T-helper 1 cell treated with Interleukin-12 subunit alpha and Interleukin-12 subunit beta and Interleukin-4 antibody, amounts not matched to agents 30 μg/mL and 1 μg/mL, for 36 hours (primary cell): ENCODE results near the gene MAN2B1.
"Not testable (repeated sequence)": the region's sequence is repeated elsewhere in the genome, so short reads cannot be mapped to it uniquely, and the experiment has no call there.

ENCODE experiments used
- H3K27ac Mint-ChIP-seq: one replicate; pipeline ENCODE4 v1.8.0; 2021; ENCODE audit warnings: mild to moderate bottlenecking, mixed read lengths
- H3K27me3 Mint-ChIP-seq: one replicate; pipeline ENCODE4 v1.8.0; 2021; ENCODE audit warnings: low read depth, mixed read lengths
- H3K36me3 Mint-ChIP-seq: one replicate; pipeline ENCODE4 v1.8.0; 2021; ENCODE audit warnings: low read depth, mixed read lengths
- H3K4me1 Mint-ChIP-seq: one replicate; pipeline ENCODE4 v1.8.0; 2021; ENCODE audit warnings: low read depth, mixed read lengths
- H3K4me3 Mint-ChIP-seq: one replicate; pipeline ENCODE4 v1.8.0; 2021; ENCODE audit warnings: mild to moderate bottlenecking, moderate library complexity, mixed read lengths
- H3K9me3 Mint-ChIP-seq: one replicate; pipeline ENCODE4 v1.8.0; 2021; ENCODE audit warnings: mixed read lengths

The MAN2B1 gene

DNA sequence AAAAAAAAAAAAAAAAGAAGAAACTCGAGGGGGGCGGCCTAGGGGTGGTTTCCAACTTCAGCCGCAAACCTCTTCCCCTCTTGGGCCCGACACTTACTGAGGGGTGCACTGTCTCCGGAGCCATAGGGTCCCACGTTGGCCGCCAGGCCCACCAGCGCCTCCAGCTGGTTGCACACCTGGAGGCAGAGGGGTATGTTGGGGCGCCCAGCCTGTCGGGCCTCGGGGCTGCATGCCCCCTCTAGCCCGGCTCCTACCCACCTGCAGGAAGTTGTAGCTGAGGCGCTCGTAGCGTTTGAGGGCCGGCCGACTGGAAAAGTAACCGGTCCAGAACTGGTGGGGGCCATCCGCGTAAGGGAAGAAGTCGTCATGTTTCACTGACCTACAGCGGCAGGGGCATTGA is 8.6 kb downstream of the MAN2B1 start:
- H3K27ac Mint-ChIP-seq: no peak overlapping the region
- H3K36me3 Mint-ChIP-seq: peaks cover 43% of the 10 kb centered on the region
- peaks cover 4% of the 10 kb centered on the region for H3K4me1 Mint-ChIP-seq
- no peaks in the 10 kb centered on the region for H3K27me3 Mint-ChIP-seq
- H3K9me3 Mint-ChIP-seq: no peaks in the 10 kb centered on the region
- no peak overlapping the region for H3K4me3 Mint-ChIP-seq

DNA sequence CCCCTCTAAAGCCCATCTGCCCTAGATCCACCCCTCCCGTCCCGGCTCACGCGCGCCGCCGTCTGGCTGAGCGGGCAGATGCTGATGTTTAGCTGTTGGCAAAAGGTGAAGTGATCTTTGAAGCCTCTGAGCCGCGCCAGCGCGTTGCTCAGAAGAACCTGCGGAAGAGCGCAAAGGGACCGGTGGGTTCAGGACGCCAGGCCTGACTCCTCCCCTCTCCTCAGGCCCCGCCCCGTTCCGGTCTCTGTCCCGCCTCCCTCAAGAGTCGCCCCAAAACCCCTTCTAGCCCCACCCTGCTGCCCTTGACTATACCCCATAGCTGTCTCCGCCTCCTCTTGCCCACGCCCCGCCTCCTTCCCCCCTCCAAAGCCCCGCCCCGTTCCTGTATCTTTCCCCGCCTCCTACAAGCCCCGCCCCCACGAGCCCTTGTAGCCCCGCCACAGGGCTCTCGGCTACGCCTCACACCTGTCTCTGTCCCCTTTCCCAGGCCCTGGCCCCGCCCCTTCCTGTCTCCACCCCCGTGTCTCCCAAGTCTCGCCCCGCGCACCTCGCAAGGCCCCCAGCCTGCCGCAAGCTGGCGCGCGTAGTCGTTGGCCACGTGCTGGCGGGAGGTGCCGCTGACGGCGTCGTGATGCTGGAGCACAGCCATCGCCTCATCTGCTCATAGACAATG is 9.5 kb downstream of the MAN2B1 start:
- peaks cover 4% of the 10 kb centered on the region for H3K4me1 Mint-ChIP-seq
- H3K36me3 Mint-ChIP-seq: peaks cover 44% of the 10 kb centered on the region
- no peaks in the 10 kb centered on the region for H3K9me3 Mint-ChIP-seq
- H3K27me3 Mint-ChIP-seq: no peaks in the 10 kb centered on the region
- no peak overlapping the region for H3K27ac Mint-ChIP-seq
- H3K4me3 Mint-ChIP-seq: no peak overlapping the region

DNA sequence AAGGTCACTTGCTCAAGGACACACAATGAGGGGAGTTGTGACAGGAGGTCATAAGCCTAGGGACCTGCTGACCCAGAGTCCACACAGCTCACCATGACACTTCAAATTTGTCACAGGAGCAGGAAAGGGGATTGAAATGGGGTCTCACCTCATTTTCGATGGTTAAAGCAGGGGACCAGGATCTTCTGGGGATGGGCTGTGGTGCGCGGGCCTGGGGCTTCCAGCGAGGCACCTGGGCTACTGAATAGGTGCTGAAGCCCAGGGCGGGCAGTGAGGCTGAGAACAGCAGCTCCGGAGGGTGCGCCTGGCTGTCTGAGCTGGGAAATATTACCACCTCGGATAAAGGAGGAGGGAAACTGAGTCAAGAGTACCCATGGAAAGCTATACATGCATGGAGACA is 11.0 kb downstream of the MAN2B1 start:
- Mint-ChIP-seq H3K27me3 (no peaks in the 10 kb centered on the region), H3K4me3 (no peak overlapping the region), H3K4me1 (peaks cover 4% of the 10 kb centered on the region), H3K9me3 (no peaks in the 10 kb centered on the region), H3K27ac (peak overlapping the region; percentile 19), H3K36me3 (peaks cover 50% of the 10 kb centered on the region)

DNA sequence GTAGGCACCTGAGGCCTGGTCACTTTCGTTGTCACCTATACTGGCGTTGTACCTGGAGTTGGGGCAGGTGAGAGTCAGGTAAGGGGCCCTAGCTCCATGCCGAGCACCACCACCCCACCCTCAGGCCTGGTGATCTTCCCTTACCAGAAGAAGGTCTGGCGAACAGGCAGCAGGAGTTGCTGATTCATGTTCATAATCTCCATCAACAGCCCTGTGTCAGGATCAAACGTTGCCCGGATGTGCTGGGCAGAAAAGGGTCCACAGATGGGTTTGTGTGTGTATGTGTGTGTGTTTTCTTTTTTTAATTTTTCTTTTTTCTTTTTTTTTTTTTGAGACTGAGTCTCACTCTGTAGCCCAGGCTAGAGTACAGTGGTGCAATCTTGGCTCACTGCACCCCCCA is 14.3 kb downstream of the MAN2B1 start:
- Mint-ChIP-seq H3K4me1 (peaks cover 2% of the 10 kb centered on the region), H3K36me3 (peaks cover 47% of the 10 kb centered on the region)

DNA sequence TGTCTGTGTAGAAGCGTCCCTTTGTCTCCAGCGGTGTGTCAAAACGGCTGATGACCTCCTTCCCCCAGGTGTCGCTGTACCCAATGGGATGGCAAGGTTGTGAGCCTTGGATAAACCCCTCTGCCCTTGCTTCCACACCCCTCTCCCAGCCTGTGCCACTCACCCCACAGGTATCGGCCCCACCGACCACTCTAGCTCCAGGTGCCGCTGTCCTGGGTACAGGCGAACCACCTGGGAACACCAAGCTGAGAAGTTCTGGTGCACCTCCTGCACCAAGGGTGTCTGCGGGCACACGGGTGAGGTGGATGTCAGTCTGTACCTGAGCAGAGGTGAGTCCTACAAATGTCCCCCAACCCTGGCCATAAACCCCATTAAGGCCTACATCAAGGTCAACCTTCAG is 16.6 kb downstream of the MAN2B1 start:
- Mint-ChIP-seq H3K4me1 (no peaks in the 10 kb centered on the region), H3K4me3 (no peak overlapping the region), H3K36me3 (peaks cover 37% of the 10 kb centered on the region), H3K27ac (no peak overlapping the region), H3K27me3 (no peaks in the 10 kb centered on the region), H3K9me3 (no peaks in the 10 kb centered on the region)

More for the DNA sequence above, 14.3 kb downstream of the MAN2B1 start:
- Mint-ChIP-seq H3K9me3 (no peaks in the 10 kb centered on the region), H3K4me3 (no peak overlapping the region), H3K27me3 (no peaks in the 10 kb centered on the region), H3K27ac (no peak overlapping the region)

DNA sequence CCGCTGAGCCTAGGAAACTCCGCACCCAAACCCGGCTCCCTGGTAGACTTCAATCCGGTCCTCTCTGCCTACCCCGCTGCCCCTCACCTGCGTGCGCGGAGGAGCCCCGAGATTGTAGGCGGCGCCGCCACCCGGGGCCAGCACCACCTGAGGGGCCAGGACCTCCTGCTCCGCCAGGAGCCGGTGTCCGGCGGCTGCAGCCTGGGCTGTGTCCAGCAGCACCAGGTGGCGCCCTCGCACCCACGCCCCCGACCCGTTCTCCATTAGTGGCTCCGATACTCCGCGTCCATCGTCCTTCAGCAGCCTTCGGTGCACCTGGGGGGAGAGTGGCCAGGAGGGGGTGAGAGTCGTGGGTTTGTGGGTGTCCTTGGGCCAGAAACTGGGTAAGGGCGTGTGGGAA is 18.5 kb downstream of the MAN2B1 start:
- Mint-ChIP-seq H3K4me1 (no peaks in the 10 kb centered on the region), H3K4me3 (no peak overlapping the region), H3K36me3 (peaks cover 31% of the 10 kb centered on the region)

DNA sequence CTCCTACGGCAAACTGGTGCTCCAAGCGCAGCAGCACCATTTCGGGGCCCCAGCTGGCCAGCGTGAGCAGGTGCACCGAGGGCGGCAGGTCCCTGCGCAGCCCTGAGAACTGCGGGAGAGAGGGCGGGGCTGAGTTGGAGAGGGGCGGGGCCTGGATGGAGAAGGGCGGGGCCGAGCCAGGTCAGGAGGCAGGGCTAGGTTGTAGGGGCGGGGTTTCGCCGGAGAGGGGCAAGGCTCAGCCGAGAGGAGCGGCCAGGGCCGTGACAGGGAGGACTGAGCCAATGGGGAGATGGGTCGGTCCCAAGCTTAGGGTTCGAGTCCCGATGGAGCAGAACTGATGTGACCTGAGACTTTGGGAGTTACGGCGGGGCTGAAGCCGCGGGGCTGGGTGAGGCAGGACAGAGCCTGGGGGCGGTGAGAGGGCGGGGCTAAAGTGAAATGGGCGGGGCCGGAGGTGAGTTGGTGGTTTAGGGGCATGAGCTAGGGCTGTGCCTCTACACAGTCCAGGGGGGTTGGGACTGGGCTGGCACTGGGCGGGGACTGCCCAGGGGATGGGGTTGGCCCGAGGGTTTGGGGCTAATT is 19.0 kb downstream of the MAN2B1 start:
- no peaks in the 10 kb centered on the region for H3K27me3 Mint-ChIP-seq
- peaks cover 31% of the 10 kb centered on the region for H3K36me3 Mint-ChIP-seq
- no peak overlapping the region for H3K4me3 Mint-ChIP-seq
- no peaks in the 10 kb centered on the region for H3K9me3 Mint-ChIP-seq
- H3K27ac Mint-ChIP-seq: no peak overlapping the region
- H3K4me1 Mint-ChIP-seq: no peaks in the 10 kb centered on the region

More for the DNA sequence above, 18.5 kb downstream of the MAN2B1 start:
- no peaks in the 10 kb centered on the region for H3K9me3 Mint-ChIP-seq
- no peak overlapping the region for H3K27ac Mint-ChIP-seq
- H3K27me3 Mint-ChIP-seq: no peaks in the 10 kb centered on the region

DNA sequence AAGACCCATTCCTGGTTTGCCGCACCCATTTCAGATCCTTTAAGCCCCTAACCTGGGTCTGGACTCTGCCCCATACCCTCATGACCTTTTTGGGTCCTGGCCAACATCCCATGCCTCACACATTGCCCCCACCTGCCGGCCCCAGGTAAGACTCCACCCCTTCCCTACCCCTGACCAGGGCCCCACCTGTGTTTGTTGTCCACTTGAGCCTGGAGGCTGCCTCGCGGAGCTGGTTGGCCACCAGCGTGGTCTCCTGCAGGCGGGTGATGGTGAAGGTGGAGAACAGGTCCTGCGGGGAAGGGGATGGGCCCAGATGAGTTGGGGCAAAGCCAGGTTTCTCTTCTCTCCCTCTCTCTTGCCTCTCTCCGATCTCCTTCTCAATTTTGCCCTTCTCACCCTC is 19.5 kb downstream of the MAN2B1 start:
- Mint-ChIP-seq H3K9me3 (no peaks in the 10 kb centered on the region), H3K36me3 (peaks cover 29% of the 10 kb centered on the region), H3K27me3 (no peaks in the 10 kb centered on the region), H3K4me3 (no peak overlapping the region), H3K27ac (peak overlapping the region; percentile 55), H3K4me1 (no peaks in the 10 kb centered on the region)

DNA sequence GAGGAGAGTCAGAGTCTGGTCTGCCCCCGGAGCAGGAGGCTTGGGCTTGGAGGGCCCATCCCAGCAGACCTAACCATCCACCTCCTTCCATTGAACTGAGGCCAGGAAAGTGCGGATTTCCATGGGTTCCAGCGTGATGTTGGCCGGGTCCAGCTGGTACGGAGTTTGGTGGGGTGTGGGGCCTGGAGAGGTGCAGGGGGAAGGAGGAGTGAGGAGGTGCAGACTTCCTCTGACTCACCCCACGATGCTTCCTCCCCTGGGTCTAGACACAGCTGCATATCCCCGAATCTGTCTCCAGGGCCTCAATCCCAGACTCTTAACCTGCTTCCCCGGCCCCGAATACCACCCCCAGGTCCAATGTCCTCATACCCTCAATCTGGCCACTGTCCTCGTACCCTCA is 20.0 kb downstream of the MAN2B1 start:
- H3K27ac Mint-ChIP-seq: peak overlapping the region; percentile 55
- H3K27me3 Mint-ChIP-seq: no peaks in the 10 kb centered on the region
- no peaks in the 10 kb centered on the region for H3K4me1 Mint-ChIP-seq
- peaks cover 24% of the 10 kb centered on the region for H3K36me3 Mint-ChIP-seq
- no peak overlapping the region for H3K4me3 Mint-ChIP-seq
- H3K9me3 Mint-ChIP-seq: no peaks in the 10 kb centered on the region

DNA sequence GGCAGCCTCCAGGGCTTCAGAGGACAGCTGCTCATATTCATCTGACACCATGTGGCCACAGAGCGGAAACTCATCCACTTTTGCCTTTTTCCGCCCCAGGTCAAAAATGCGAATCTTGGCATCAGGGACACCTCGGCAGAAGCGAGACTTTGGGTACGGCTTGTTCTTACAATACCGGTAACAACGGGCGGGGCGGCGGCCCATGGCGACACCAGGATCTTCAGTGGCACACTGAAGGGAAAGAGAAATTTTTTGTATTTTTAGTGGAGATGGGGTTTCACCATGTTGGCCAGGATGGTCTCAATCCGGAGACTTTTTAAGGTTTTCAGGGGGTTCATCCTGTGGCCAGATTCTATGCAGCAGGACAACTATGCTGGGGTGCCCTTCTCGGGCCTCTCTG is 22.8 kb downstream of the MAN2B1 start:
- not testable (repeated sequence) for H3K9me3 Mint-ChIP-seq, H3K27me3 Mint-ChIP-seq, H3K27ac Mint-ChIP-seq, H3K4me3 Mint-ChIP-seq, H3K4me1 Mint-ChIP-seq
- peaks cover 16% of the 10 kb centered on the region for H3K36me3 Mint-ChIP-seq

DNA sequence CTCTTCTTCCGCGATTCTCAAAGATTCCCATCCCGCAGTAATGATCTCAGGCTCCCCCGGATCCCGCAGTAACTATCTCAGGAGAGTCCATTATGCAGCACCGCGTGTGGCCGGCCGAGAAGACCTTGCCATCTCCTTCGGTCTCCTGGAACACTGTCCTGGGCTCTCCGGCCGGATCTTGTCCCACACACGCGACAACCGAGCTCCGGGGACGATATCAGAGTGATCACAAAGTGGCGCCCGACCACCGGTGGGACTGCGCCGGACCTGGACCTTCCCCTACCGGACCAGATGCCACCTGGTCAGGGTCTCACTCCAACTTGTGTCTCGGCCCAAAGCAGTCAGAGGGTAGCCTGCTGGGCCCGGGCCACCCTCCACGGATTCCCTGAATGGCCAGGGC is 24.0 kb downstream of the MAN2B1 start:
- no peaks in the 10 kb centered on the region for H3K9me3 Mint-ChIP-seq
- peaks cover 13% of the 10 kb centered on the region for H3K36me3 Mint-ChIP-seq
- H3K4me3 Mint-ChIP-seq: no peak overlapping the region
- H3K27me3 Mint-ChIP-seq: no peaks in the 10 kb centered on the region
- H3K4me1 Mint-ChIP-seq: peaks cover 8% of the 10 kb centered on the region
- no peak overlapping the region for H3K27ac Mint-ChIP-seq

DNA sequence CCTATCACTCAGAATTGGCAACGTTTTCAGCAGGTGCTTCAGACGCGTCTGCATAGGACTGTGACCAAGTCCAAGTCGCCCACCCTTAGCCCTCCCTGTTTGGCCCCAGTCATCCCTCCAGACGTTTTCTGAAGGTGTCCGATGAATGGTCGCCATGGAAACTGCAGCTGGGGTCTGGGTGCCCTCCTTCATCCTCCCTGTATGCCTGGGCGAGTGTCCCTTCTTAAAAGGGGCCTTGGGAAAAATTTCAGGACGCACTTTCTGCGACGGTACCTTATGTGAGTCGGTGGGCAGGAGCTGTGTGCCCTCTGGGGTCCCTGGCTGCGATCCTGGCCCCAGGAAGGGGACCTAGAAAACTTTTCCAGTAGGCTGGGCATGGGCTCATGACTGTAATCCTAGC is 25.1 kb downstream of the MAN2B1 start:
- peaks cover 8% of the 10 kb centered on the region for H3K4me1 Mint-ChIP-seq
- no peak overlapping the region for H3K27ac Mint-ChIP-seq
- H3K27me3 Mint-ChIP-seq: no peaks in the 10 kb centered on the region
- H3K9me3 Mint-ChIP-seq: no peaks in the 10 kb centered on the region
- peaks cover 9% of the 10 kb centered on the region for H3K36me3 Mint-ChIP-seq
- no peak overlapping the region for H3K4me3 Mint-ChIP-seq

DNA sequence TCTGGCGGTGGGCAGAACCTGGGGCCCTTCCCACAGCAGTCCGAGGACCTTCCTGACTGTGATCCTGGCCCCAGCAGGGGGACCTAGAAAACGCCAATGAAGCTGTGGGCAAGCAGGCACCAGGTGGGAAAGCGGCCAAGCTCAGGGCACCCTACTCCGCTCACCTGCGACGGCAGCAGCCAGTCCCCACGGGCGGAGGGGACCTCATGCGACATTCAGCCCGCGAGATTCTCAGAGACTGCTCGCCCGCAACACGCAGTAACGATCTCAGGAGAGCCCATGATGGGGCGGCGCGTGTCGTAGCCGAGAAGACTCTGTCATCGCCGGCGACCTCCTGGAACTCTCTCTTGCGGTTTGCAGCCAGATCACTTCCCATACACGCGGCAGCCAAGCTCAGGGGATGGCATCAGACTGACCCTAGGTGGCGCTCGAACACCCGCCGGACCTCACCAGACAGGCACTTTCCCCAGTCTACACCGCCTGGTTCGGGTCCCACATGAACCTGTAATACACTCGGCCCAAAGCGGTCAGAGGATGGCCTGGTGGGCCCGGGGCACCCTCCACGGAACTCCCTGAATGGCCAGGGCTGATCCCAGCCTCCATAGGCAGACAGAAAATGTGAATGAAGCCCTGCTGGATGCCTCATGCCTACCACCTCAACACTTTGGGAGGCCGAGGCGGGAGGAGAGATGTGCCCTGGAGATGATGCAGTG is 26.5 kb downstream of the MAN2B1 start:
- Mint-ChIP-seq H3K4me1 (peaks cover 8% of the 10 kb centered on the region), H3K4me3 (peak overlapping the region; percentile 56), H3K27ac (peak overlapping the region; percentile 50)

DNA sequence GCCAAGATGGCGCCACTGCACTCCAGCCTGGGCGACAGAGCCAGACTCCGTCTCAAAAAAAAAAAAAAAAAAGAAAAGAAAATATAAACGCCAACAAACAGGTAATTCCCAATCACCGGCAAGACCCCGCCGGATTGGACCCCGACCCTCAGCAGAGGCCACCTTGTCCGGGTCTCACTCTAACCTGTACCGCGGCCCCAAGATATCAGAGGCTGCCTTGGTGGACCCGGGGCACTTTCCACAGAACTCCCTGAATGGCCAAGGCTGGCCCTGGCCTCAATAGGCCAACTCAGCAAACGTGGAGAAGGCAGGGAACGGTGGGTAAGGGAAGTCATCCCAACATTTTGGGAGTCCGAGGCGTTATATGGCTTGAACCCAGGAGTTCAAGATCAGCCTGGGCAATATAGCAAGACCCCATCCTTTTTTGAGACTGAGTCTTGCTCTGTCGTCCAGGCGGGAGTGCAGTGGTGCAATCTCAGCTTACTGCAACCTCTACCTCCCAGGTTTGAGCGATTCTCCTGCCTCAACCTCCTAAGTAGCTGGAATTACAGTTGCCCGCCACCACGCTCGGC is 27.8 kb downstream of the MAN2B1 start:
- no peak overlapping the region for H3K27ac Mint-ChIP-seq
- H3K27me3 Mint-ChIP-seq: no peaks in the 10 kb centered on the region
- no peaks in the 10 kb centered on the region for H3K9me3 Mint-ChIP-seq
- H3K4me1 Mint-ChIP-seq: peaks cover 8% of the 10 kb centered on the region
- H3K36me3 Mint-ChIP-seq: peaks cover 11% of the 10 kb centered on the region
- no peak overlapping the region for H3K4me3 Mint-ChIP-seq

More for the DNA sequence above, 26.5 kb downstream of the MAN2B1 start:
- Mint-ChIP-seq H3K27me3 (no peaks in the 10 kb centered on the region), H3K36me3 (peaks cover 11% of the 10 kb centered on the region), H3K9me3 (no peaks in the 10 kb centered on the region)

DNA sequence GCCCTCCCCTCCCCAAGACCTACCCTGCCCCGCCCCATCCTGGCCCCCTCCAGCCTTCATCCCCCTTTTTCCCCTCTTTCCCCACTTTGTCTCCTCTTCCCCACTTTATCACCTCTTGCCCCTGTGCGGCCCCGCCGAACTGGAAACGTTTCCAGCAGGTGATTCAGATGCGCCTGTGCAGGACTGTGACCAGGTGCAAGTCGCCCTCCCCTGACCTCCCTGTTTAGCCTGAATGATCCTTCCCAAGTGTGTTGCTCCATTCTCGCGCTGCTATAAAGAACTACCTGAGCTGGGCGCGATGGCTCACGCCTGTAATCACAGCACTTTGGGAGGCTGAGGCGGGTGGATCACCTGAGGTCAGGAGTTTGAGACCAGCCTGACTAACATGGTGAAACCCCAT is 29.9 kb downstream of the MAN2B1 start:
- no peaks in the 10 kb centered on the region for H3K27me3 Mint-ChIP-seq
- H3K9me3 Mint-ChIP-seq: no peaks in the 10 kb centered on the region
- H3K36me3 Mint-ChIP-seq: peaks cover 24% of the 10 kb centered on the region
- peaks cover 8% of the 10 kb centered on the region for H3K4me1 Mint-ChIP-seq
- H3K4me3 Mint-ChIP-seq: no peak overlapping the region
- no peak overlapping the region for H3K27ac Mint-ChIP-seq
